Panc1 (cell line): ENCODE measurements around the gene CNGB1. TPM values are rescaled to one million over a fixed set of nuclear protein-coding genes. Genes with fewer than 3 reads are reported as not detected.

Experiments
- ATAC-seq: fragments of 200-7000 bp; cut with Tn5 transposase; 2 replicates; pipeline ENCODE4 v1.9.1; 2020; ENCODE audit warnings: mild to moderate bottlenecking, moderate library complexity
- BruUV-seq: library from RNA; stranded (reverse); fragments of 400-500 nt; replicated peaks from 2 replicates; lab custom pipeline; 2021; lab: Mats Ljungman, UMichigan
- CTCF ChIA-PET: fragments of 300-600 bp; sonication (Branson Sonifier 250); formaldehyde crosslinking; loops from one replicate; lab custom pipeline; 2022; ENCODE audit warnings: antibody characterized with exemption; lab: Charles Lee
- POLR2A ChIA-PET: fragments of 300-600 bp; sonication (Branson Sonifier 250); formaldehyde crosslinking; loops from one replicate; lab custom pipeline; 2022; ENCODE audit warnings: antibody characterized with exemption; lab: Charles Lee
- DNase-seq: peaks from one replicate; pipeline ENCODE4 v3.0.0-alpha.2; 2010; ENCODE audit warnings: low read depth, low spot score
- H3K27ac ChIP-seq: 2 replicates; pipeline ENCODE4 v1.5.1; 2011; ENCODE audit warnings: mild to moderate bottlenecking, low read length, inconsistent platforms
- H3K27me3 ChIP-seq: fragments of 200-500 bp; sonication (Bioruptor generic); 2 replicates; pipeline ENCODE4 v1.6.0; 2014; ENCODE audit warnings: low read length, inconsistent platforms; ENCODE audit not compliant: control insufficient read depth, insufficient read depth
- H3K36me3 ChIP-seq: fragments of 200-500 bp; sonication (Bioruptor generic); 2 replicates; pipeline ENCODE4 v1.5.1; 2014; ENCODE audit warnings: inconsistent platforms, mild to moderate bottlenecking, low read length, moderate library complexity; ENCODE audit not compliant: control insufficient read depth, insufficient read depth
- H3K4me1 ChIP-seq: 2 replicates; pipeline ENCODE4 v1.5.1; 2011; ENCODE audit warnings: inconsistent platforms, mild to moderate bottlenecking, low read length, moderate library complexity; ENCODE audit not compliant: control insufficient read depth, insufficient read depth
- H3K4me3 ChIP-seq, 2 experiments: 2 replicates each; pipeline ENCODE4 v1.5.1; 2011 to 2012; ENCODE audit warnings: low read depth in 2 of 2, low read length in 2 of 2, mild to moderate bottlenecking in 2 of 2, inconsistent platforms in 1 of 2, moderate library complexity in 1 of 2
- H3K9me3 ChIP-seq: fragments of 200-500 bp; sonication (Bioruptor generic); 2 replicates; pipeline ENCODE4 v1.5.1; 2014; ENCODE audit warnings: low read depth, mild to moderate bottlenecking, inconsistent platforms, low read length, moderate library complexity; ENCODE audit not compliant: control insufficient read depth, insufficient read depth
- POLR2AphosphoS5 ChIP-seq: IDR thresholded peaks from 2 replicates; pipeline ENCODE4 v1.6.1; 2012; ENCODE audit warnings: mild to moderate bottlenecking, low read depth, low read length, moderate library complexity
- REST ChIP-seq, 2 experiments: IDR thresholded peaks; 2 replicates each; pipeline ENCODE4 v1.6.1; 2011 to 2012; ENCODE audit warnings: low read depth in 2 of 2, control low read depth in 1 of 2, low read length in 1 of 2, mild to moderate bottlenecking in 1 of 2, moderate library complexity in 1 of 2; ENCODE audit not compliant: insufficient read depth in 1 of 2
- SIN3A ChIP-seq: IDR thresholded peaks from 2 replicates; pipeline ENCODE4 v1.6.1; 2012; ENCODE audit warnings: low read depth, mild to moderate bottlenecking, low read length, moderate library complexity, borderline replicate concordance; ENCODE audit not compliant: insufficient read depth
- TCF7L2 ChIP-seq: IDR thresholded peaks from 2 replicates; pipeline ENCODE4 v1.6.1; 2011; ENCODE audit warnings: mild to moderate bottlenecking, low read depth, low read length, inconsistent platforms
- in situ Hi-C: cut with HindIII; loops from 2 replicates; pipeline ENCODE4 v1.10.0; 2016; ENCODE audit warnings: low sequenced_read_pairs, low pct_unique_long_range_greater_than_20kb
- intact Hi-C: fragments of 100-400 bp; cut with micrococcal nuclease; formaldehyde crosslinking; loops from one replicate; pipeline ENCODE4 v1.10.0; 2022; ENCODE audit not compliant: unreplicated experiment
- total RNA-seq: library from RNA; stranded (reverse); gene quantifications from one replicate; pipeline ENCODE4 v1.2.1, GENCODE V29; 2021; ENCODE audit not compliant: unreplicated experiment
- TF ChIP-seq, protein P1 (sequence below): fragments of 450-650 bp; IDR thresholded peaks from 2 replicates; pipeline ENCODE4 v1.5.1; 2017; ENCODE audit warnings: mild to moderate bottlenecking

The CNGB1 gene
- total RNA-seq, 1 experiment from 2014 or later = not detected

DNA sequence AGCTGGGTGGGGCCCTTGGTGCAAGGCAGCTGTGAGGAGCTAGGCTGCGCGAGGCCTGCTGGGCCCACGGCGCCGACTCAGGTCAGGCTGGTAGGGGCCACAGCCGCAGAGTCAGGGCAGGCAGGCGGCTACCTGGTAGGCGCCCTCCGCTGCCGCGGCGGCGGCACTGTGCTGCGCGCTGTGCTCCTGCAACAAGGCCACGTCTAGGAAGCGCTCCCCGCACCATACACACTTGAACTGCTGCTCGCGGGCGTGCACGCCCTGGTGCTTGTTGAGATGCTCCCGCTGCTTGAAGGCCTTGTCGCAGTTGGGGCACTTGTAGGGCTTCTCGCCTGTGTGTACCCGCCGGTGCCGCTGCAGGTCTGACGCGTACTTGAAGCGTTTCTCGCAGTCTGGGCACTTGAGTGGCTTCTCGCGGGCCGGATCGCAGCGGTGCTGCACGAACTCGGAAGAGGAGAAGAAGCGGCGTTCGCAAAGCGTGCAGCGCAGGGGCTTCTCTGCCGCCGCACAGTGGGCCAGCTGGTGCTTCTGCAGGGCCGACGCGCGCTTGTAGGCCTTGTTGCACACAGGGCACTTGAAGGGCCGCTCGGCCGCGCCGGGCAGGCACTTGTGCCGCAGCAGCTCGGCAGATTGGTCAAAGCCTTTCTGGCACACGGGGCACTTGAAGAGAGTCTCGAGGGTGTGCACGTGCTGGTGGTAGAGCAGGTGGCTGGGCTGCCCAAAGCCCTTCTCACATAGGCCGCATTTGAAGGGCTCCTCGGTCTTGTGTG lies 25.7 kb upstream of the CNGB1 start:
- CTCF ChIA-PET = no interaction called here
- in situ Hi-C loops (no loop called here), intact Hi-C loops (no loop called here)
- BruUV-seq = no TSS peak
- DNase-seq = no peak
- TF ChIP-seq TCF7L2 (no peak), REST (IDR thresholded peaks at IDR 0.05; ENCODE audit: insufficient read depth in 1 of 2, low read depth in 2 of 2, low read length in 1 of 2) (no peak), POLR2AphosphoS5 (no peak), SIN3A (no peak)
- TF ChIP-seq, protein P1, sequence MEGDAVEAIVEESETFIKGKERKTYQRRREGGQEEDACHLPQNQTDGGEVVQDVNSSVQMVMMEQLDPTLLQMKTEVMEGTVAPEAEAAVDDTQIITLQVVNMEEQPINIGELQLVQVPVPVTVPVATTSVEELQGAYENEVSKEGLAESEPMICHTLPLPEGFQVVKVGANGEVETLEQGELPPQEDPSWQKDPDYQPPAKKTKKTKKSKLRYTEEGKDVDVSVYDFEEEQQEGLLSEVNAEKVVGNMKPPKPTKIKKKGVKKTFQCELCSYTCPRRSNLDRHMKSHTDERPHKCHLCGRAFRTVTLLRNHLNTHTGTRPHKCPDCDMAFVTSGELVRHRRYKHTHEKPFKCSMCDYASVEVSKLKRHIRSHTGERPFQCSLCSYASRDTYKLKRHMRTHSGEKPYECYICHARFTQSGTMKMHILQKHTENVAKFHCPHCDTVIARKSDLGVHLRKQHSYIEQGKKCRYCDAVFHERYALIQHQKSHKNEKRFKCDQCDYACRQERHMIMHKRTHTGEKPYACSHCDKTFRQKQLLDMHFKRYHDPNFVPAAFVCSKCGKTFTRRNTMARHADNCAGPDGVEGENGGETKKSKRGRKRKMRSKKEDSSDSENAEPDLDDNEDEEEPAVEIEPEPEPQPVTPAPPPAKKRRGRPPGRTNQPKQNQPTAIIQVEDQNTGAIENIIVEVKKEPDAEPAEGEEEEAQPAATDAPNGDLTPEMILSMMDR = no peak
- H3K4me3 ChIP-seq = no peak overlapping the region
- no peaks in the 10 kb centered on the region for H3K27me3 ChIP-seq
- POLR2A ChIA-PET = no interaction called here
- no peak for ATAC-seq
- H3K36me3 ChIP-seq = no peaks in the 10 kb centered on the region
- peaks cover 6% of the 10 kb centered on the region; the same call in 1 of the 2 replicates for H3K4me1 ChIP-seq
- no peak overlapping the region for H3K27ac ChIP-seq
- no peaks in the 10 kb centered on the region for H3K9me3 ChIP-seq

- CTCF ChIA-PET = no interaction called here
- Histone ChIP-seq H3K4me3 (no peak overlapping the region), H3K36me3 (no peaks in the 10 kb centered on the region), H3K27ac (no peak overlapping the region), H3K27me3 (no peaks in the 10 kb centered on the region), H3K9me3 (no peaks in the 10 kb centered on the region), H3K4me1 (peaks cover 6% of the 10 kb centered on the region; the same call in 1 of the 2 replicates)
- ATAC-seq (no peak), DNase-seq (no peak)
- in situ Hi-C loops (no loop called here), intact Hi-C loops (no loop called here)
- POLR2A ChIA-PET = no interaction called here
- no TSS peak for BruUV-seq
- TF ChIP-seq TCF7L2 = no peak
- TF ChIP-seq, protein P1 = no peak
- no peak for TF ChIP-seq SIN3A
- TF ChIP-seq POLR2AphosphoS5 = no peak
- TF ChIP-seq REST (IDR thresholded peaks at IDR 0.05; ENCODE audit: insufficient read depth in 1 of 2, low read depth in 2 of 2, low read length in 1 of 2) = no peak
These were observed 24.9 kb upstream of the CNGB1 start for GRCh38 chr16:57995721-57996405.
